NCI-H748 treated with DMSO at 0.1 percent for 48 hours (cell line): ENCODE results near the gene NFATC2IP.
"Not testable (repeated sequence)": the region's sequence is repeated elsewhere in the genome, so short reads cannot be mapped to it uniquely, and the experiment has no call there.

ENCODE experiments used
- DNase-seq: peaks from one replicate; lab custom pipeline; 2025; lab: John Stamatoyannopoulos, UW

The NFATC2IP gene

DNA sequence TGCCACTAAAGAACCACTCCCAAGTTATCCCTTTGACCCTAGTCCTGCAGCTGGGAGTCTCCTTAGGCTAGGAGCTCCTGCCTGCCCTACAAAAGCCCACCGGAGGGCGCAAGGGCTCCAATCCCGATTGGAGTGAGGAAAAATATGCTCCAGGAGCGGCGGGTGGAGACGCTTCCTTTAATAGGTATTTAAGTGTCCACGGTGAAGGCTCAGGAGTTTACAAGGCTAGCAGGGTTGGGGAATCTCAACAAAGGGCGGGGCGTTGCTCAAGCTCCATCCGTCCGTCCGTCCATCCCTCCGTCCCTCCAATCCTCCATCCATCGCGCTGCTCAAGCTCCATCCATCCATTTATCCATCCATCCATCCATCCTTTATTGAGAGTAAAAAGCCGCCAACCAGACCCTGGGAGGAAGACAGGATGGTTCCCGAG is 23.3 kb downstream of the NFATC2IP start:
- DNase-seq = no peak

DNA sequence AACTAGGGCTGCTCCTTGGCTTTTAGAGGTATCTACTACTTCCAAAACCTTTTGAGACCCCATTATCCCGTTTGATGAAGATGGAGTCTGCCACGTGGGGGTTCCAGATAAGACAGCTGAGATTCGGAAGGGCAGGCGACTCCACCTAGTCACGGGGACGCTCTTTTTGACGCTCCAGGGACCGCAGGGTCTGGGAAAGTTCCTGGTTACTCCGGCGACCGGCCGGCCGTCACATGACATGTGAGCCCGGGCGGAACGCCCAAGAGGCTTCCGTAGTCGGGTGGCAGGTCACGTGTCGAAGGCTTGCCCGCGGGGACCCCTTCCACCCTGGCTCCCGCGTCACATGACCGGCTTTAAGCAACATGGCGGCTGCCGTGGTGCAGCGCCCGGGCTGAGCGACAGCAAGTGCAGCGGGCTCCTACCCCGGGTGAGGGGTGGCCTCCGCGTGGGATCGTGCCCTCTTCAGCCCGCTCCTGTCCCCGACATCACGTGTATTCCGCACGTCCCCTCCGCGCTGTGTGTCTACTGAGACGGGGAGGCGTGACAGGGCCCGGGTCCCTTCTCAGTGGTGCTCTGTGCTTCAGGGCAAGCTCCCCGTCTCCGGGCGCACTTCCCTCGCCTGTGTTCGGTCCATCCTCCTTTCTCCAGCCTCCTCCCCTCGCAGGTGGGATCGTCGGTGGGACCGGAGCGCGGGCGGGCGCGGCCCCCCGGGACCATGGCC is 23.9 kb downstream of the NFATC2IP start, which contains the start of gene SPNS1:
Gene SPNS1 (plus strand): TSS at position 342 of the 721 bp plus-strand sequence. CDS start 374 bp downstream, at position 716.
- peak; percentile 67 for DNase-seq

DNA sequence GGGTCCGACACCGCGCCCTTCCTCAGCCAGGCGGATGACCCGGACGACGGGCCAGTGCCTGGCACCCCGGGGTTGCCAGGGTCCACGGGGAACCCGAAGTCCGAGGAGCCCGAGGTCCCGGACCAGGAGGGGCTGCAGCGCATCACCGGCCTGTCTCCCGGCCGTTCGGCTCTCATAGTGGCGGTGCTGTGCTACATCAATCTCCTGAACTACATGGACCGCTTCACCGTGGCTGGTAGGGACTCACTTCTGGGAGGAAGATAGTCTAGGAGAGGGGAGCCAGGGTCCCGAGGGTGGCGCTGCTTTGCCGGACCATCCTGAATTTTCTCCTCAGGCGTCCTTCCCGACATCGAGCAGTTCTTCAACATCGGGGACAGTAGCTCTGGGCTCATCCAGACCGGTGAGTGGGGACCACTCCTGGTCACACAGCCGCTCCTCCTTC is 24.4 kb downstream of the NFATC2IP start:
- DNase-seq = no peak

DNA sequence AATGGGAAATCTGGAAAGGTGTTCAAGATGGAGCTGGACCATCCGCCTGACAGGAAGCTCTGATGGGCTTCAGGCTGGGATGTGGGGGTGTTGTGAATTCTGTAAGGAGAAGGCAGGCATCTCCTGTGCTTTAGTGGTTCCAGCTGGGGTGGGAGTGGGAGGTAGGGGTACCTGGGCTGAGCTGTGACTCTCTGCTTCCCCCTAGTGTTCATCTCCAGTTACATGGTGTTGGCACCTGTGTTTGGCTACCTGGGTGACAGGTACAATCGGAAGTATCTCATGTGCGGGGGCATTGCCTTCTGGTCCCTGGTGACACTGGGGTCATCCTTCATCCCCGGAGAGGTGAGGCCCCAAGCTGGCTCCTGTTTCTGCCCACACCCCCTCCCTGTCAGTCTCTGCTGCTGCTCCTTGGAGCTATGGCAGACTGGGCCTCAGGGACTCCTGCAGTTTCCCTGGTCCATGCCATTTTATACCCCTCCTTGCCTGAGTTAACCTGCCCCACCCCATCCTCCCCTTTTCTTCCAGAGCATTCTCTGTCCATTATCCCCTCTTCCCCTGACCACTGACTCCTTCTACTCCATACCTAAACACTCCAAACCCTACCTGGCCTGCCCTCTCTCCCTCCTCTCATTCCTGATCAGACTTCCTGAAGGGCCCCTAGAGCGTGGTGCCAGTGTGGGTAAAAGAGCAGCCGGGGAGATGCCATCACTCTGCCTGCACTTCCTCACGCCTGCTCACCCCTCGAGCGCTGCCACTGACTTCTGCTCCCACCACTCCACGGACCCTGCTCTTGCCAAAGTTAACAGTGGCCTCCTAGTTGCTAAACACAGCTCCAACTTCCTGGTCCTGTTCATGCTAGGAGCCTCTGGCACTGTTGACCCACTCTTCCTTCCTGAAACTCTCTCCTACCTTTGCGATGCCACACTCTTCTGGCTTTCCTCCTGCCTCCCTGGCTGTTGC is 27.2 kb downstream of the NFATC2IP start:
- no peak for DNase-seq

DNA sequence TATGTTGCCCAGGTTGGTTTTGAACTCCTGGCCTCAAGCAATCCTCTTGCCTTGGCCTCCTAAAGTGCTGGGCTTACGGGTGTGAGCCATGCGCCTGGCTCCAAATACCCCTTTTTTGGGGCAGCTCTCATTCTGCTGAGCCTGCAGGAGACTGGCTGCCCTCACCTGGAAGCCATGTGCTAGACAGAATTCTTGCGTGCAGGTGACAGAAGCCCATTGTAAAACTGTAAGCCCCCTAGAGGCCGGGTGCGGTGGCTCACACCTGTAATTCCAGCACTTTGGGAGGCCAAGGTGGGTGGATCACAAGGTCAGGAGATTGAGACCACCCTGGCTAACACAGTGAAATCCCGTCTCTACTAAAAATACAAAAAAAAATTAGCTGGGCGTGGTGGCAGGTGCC is 29.6 kb downstream of the NFATC2IP start:
- DNase-seq = not testable (repeated sequence)

DNA sequence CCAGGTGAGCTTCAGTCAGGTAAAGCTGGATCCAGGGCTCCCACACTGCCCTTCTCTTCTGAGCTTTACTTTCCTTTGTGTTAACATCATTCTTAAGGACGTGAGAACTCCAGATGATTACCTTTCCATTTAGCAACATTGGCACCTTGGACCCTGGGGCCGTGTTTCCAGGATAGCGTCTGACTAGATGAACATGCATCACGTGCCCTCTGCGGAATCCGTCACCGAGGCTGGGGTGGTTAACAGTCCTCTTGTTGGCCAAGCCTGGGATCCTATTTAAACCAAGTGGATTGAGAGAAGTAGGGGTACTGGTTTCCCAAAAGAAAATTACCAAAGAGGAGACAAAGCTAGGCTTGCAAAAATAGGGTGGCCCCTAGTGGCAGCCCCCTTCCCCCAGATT is 30.2 kb downstream of the NFATC2IP start:
- DNase-seq = no peak

DNA sequence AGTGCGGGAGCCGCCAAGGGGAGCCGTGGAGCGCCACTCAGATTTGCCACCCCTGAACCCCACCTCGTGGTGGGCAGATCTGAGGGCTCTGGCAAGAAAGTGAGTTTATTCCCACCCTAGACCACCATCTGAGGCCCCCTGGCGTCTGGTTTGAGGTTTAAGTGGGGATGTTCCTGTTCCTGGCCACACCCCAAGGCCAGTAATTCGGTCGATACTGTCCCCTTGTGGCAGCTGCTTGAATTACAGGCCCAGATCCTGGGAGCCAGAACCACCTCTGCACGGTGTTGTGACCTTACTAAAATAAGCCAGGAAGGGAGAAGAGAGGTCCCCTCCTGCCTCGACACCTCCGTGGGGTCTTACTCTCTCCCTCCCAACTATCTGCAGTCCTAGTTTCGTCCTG is 30.8 kb downstream of the NFATC2IP start:
- DNase-seq = no peak

DNA sequence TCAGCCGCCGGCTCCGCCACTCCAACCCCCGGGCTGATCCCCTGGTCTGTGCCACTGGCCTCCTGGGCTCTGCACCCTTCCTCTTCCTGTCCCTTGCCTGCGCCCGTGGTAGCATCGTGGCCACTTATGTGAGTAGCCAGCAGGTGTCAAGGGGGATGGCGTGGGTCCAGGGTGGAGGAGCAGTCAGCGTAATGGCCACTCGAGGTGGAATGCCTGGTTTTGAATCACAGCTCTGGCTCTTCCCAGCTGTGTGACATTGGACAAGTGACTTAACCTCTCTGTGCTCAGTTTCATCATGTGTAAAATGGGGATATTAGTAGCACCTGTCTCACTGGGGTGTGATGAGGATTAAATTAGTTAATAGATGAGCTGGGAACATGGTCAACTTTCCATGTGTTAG is 31.7 kb downstream of the NFATC2IP start:
- no peak for DNase-seq

DNA sequence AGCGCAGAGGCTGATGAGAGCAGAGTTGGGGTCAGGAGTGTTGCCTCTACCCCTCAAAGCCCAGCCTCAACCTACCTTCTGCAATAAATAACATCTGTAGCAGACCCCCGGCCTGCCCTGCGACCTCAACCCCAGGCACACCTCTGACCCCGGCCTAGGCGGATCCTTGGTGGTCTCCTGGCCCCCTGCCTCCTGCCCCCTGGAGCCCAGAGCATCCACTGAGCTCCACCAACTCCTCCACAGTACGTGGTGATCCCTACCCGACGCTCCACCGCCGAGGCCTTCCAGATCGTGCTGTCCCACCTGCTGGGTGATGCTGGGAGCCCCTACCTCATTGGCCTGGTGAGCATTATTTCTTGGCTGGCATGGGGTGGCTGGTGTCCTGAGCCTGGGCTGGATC is 32.2 kb downstream of the NFATC2IP start:
- DNase-seq = no peak

DNA sequence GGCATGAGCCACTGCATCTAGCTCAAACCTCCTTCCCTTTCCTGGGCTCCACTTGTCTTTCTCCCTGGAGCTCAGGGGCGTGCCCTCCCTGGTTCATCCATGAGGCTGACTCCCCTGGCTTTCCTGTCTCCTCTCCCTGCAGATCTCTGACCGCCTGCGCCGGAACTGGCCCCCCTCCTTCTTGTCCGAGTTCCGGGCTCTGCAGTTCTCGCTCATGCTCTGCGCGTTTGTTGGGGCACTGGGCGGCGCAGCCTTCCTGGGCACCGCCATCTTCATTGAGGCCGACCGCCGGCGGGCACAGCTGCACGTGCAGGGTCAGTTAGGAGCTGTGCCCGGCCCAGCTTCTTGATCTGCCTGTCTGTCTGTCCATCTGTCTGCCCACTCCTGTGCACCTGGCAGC is 32.9 kb downstream of the NFATC2IP start:
- no peak for DNase-seq

DNA sequence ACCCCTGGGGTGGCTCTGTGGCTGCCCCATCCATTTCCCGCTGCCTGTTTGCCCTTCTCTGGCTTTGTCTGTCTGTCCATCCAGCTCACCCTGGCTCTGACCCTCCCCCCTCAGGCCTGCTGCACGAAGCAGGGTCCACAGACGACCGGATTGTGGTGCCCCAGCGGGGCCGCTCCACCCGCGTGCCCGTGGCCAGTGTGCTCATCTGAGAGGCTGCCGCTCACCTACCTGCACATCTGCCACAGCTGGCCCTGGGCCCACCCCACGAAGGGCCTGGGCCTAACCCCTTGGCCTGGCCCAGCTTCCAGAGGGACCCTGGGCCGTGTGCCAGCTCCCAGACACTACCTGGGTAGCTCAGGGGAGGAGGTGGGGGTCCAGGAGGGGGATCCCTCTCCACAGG is 33.4 kb downstream of the NFATC2IP start:
- DNase-seq = no peak

DNA sequence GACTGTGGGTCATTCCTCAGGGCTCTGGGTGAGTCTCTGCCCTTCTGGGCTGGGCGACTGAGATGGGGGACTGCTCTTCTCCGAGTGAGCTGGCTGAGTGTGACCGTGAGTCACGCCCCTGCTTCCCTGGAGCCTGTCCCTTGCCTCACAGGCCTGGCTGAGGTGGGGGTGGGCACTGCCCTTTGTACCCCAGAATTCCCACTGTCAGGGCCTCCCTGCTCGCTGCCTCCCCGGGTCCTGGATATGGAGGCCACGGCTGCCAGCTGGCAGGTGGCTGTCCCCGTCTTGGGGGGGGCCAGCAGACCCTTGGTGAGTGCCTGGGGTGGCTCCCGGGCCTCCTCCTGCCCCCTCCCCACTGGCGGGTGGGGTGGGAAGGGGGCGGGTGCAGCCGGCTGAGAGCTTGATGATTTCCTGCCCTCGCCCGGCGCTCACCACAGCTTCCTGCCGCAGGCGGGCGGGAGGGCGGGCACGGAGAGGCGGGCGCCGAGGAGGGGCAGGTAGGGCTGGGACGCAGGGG is 33.9 kb downstream of the NFATC2IP start, which contains the start of gene LAT:
Gene LAT (plus strand): TSS at position 434 of the 517 bp plus-strand sequence. CDS start 366 bp downstream, outside the sequence.
- DNase-seq = no peak

DNA sequence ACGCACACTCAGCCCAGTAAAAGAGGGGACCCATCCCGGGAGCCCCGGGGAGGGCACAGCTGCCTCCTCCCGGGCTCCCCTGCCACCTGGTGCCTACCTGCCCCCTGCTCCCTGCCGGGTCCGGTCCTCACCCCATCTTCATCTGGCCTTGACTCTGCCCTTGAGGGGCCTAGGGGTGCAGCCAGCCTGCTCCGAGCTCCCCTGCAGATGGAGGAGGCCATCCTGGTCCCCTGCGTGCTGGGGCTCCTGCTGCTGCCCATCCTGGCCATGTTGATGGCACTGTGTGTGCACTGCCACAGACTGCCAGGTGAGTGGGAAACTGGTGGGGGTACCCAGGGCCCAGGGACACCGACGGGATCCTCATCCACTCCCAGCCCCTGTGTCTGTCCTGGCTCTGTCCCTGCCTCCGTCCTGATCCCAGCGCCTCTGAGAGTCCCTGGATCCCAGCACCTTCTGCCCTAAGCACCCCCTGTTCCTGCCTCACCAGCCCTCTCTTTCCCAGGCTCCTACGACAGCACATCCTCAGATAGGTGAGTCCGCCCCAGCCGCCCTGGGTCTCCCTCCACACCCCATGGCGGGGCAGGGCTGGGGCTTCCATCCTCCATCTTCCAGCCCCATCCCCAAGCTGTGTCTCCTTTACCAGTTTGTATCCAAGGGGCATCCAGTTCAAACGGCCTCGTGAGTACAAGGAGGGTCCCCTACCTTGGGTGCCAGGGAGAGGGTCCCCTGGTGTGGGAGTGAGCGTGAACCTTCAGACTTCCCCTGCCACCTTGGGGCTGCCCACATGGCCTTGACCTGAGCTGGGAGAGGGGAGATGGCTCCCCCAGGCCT is 34.7 kb downstream of the NFATC2IP start:
- DNase-seq = no peak

DNA sequence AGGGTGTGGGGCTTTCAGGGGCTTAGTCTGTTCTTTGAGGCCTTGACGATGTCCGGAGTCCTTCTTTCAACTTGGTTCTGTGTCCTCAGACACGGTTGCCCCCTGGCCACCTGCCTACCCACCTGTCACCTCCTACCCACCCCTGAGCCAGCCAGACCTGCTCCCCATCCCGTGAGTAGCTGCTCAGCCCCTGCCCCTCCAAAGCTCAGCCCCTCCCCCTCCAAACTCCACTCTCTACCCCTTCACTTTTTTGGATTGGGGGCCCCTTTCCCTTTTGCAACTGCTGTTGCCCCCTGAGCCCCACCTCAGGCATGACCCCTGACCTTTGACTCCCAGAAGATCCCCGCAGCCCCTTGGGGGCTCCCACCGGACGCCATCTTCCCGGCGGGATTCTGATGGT is 35.3 kb downstream of the NFATC2IP start:
- DNase-seq = no peak

DNA sequence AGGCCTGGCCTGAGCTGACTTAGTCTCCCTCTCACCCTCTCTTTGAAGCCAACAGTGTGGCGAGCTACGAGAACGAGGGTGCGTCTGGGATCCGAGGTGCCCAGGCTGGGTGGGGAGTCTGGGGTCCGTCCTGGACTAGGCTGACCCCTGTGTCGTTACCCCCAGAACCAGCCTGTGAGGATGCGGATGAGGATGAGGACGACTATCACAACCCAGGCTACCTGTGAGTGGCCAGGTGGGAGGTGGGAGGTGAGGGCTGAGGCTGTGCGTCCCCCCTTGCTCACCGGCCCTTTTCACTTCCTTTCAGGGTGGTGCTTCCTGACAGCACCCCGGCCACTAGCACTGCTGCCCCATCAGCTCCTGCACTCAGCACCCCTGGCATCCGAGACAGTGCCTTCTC is 35.8 kb downstream of the NFATC2IP start:
- DNase-seq = no peak

DNA sequence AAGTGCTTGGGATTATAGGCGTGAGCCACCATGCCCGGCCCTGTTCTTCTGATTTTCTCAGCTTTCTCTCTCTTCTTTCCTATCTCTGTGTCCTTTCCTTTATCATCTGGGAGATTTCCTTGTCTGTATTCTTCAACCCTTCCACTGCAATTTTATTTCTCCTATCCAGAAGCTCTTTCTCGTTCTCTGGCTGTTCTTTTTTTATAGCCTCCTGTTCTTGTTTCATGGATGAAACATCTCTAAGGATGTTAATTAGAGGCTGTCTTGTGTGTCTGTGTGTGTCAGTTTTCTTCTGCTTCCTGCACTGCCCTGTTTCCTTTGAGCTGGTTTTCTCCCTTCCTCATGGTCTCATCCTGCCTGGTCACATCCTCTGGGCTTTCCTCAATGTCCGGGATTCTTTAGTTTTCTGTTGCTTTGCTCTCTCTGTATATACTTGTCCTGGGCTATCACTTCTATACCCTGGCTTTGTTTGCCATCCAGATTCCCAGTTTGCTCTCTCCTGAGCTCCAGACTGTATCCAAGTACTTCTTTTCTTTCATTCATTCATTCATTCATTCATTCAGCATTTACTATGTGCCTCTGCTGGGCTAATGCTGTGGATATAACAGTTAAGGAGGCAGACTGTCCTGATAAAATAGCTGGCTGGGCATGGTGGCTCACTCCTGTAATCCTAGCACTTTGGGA is 36.6 kb downstream of the NFATC2IP start:
- no peak for DNase-seq

DNA sequence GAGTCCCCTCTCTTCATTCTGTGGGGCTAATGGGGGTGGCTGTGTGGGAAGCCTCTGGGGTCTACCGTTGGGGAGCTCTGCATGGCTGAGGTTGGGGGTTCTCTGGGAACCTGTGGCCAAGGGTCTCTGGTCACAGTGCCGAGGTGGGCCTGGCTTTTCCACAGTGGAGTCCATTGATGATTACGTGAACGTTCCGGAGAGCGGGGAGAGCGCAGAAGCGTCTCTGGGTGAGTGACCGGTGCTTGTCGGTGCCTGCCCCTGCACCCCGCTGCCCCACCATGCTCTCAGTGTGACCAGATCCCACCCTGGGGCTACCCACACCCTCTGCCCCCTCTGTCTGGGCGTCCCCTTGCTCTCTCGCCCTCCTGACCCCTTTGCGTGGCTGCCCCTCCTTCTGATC is 38.6 kb downstream of the NFATC2IP start:
- no peak for DNase-seq

DNA sequence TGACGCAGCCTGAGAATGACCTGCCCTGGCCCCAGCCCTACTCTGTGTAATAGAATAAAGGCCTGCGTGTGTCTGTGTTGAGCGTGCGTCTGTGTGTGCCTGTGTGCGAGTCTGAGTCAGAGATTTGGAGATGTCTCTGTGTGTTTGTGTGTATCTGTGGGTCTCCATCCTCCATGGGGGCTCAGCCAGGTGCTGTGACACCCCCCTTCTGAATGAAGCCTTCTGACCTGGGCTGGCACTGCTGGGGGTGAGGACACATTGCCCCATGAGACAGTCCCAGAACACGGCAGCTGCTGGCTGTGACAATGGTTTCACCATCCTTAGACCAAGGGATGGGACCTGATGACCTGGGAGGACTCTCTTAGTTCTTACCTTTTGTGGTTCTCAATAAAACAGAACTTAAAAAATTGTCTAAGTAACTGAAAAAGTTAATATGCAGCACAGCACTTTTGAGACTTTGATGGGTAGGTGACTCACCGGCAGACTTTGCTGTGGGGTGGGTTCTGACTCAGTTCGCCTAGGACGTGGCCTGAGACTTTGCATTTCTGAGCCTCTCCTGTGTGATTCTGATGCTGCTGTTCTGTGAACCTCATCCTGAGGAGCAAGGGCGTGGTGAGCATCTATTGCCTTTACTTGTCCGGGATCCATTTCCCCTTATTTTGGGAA is 39.8 kb downstream of the NFATC2IP start:
- DNase-seq = no peak

DNA sequence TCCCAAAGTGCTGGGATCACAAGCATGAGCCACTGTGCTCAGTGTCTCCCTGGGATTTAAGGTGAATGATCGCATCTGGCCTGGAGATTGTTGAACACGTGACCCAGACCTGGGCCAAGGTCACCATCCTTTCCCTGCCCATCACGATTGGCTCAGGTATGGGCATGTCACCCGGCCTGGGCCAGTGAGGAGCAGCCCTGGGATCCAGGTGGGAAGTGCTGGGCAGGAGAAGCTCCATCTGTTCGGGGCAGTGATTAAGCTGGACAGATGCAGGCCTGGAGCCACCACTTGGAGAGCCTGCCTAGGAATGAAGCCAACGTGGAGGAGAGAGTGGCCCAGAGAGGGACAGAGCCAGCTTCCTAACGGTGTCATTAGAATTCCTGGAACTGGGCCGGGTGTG is 41.0 kb downstream of the NFATC2IP start:
- no peak for DNase-seq

DNA sequence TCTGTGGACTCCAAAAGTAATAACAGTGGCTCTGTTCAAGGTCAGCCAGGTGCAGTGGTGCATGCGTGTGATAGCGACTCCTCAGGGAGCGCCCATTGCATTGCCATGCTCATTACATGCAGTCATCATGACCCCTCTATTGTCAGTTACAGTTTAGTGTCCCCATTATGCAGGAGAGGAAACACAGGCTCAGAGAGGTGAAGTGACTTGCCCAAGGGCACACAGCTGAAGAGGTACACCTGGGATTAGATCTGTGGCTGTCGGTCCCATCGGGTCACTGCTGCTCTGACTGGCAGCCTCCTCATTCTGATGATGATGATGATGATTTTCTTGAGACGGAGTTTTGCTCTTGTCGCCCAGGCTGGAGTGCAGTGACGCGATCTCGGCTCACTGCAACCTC is 41.8 kb downstream of the NFATC2IP start:
- DNase-seq = no peak

DNA sequence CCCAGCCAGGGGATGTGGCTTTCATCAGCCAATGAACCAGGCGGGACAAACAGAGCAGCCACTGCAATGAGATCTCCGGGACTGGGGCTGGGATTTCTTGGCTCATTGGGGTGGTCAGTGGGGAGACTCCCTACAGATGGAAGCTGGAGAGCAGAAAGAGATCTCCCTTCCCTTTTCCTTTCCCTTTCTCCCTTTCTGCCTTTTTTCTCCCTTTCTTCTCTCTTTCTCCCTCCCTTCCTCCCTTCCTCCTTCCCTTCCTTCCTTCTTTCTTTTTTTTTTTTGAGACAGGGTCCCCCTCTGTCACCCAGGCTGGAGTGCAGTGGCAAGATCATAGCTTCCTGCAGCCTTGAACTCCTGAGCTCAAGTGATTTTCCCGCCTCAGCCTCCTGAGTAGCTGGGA is 48.1 kb downstream of the NFATC2IP start:
- no peak for DNase-seq
